GM12878 (cell line): ENCODE results near the gene FOXO3. TPM values are rescaled to one million over a fixed set of nuclear protein-coding genes. Genes with fewer than 3 reads are reported as not detected.

Source experiments
- ATAC-seq: fragments of 200-7000 bp; cut with Tn5 transposase; 3 replicates; pipeline ENCODE4 v1.9.1; 2020; ENCODE audit warnings: mild to moderate bottlenecking, moderate library complexity
- BruUV-seq: library from RNA; stranded (reverse); fragments of 400-500 nt; replicated peaks from 2 replicates; lab custom pipeline; 2021; lab: Mats Ljungman, UMichigan
- CTCF ChIA-PET: fragments of 300-600 bp; sonication (Branson Sonifier 250); formaldehyde crosslinking; extraction: SDS; loops from one replicate; lab custom pipeline; 2021; ENCODE audit warnings: inconsistent platforms; lab: Yijun Ruan, JAX
- POLR2A ChIA-PET: fragments of 350-600 bp; formaldehyde crosslinking; extraction: SDS; loops from one replicate; lab custom pipeline; 2021; ENCODE audit warnings: inconsistent platforms; lab: Charles Lee
- RAD21 ChIA-PET: fragments of 300-600 bp; sonication (Branson Sonifier 250); formaldehyde crosslinking; loops from one replicate; lab custom pipeline; 2023; ENCODE audit warnings: antibody characterized with exemption; ENCODE audit not compliant: unreplicated experiment; lab: Charles Lee
- SMC1A ChIA-PET: fragments of 300-600 bp; sonication (Branson Sonifier 250); formaldehyde crosslinking; loops from one replicate; lab custom pipeline; 2023; ENCODE audit not compliant: unreplicated experiment, uncharacterized antibody; lab: Charles Lee
- DNase-seq: peaks from one replicate; pipeline ENCODE4 v3.0.0-alpha.2; 2011; ENCODE audit warnings: low read depth, low spot score
- FAIRE-seq: peaks from 3 replicates; lab custom pipeline; 2011; peaks lifted over from hg19 to GRCh38; lab: Jason Lieb, UNC
- H2AFZ ChIP-seq: 2 replicates; pipeline ENCODE4 v1.6.0; 2011; ENCODE audit warnings: low read depth, low read length, control low read depth; ENCODE audit not compliant: control insufficient read depth
- H3K27ac ChIP-seq: 2 replicates; pipeline ENCODE4 v1.5.1; 2011; ENCODE audit warnings: control low read depth; ENCODE audit not compliant: control insufficient read depth, insufficient read depth
- H3K27me3 ChIP-seq, 2 experiments: replicated peaks in 1 of 2; 2 replicates each; pipeline versions ENCODE4 v1.6.0 to v1.6.1; 2011; ENCODE audit warnings: low read length in 1 of 2; ENCODE audit not compliant: control insufficient read depth in 2 of 2, insufficient read depth in 2 of 2
- H3K36me3 ChIP-seq, 2 experiments: 2 replicates each; pipeline ENCODE4 v1.5.1; 2011; ENCODE audit warnings: low read length in 1 of 2; ENCODE audit not compliant: control insufficient read depth in 2 of 2, insufficient read depth in 2 of 2
- H3K4me1 ChIP-seq: 2 replicates; pipeline ENCODE4 v1.6.1; 2011; ENCODE audit warnings: mild to moderate bottlenecking, low read length, moderate library complexity, mixed read lengths; ENCODE audit not compliant: control insufficient read depth, insufficient read depth
- H3K4me2 ChIP-seq: 2 replicates; pipeline ENCODE4 v1.6.0; 2011; ENCODE audit warnings: control low read depth; ENCODE audit not compliant: control insufficient read depth, insufficient read depth
- H3K4me3 ChIP-seq: fragments of 200-600 bp; sonication (generic); 2 replicates; pipeline ENCODE4 v1.5.1; 2016
- H3K79me2 ChIP-seq: 2 replicates; pipeline ENCODE4 v1.6.0; 2011; ENCODE audit warnings: low read length; ENCODE audit not compliant: control insufficient read depth, insufficient read depth
- H3K9ac ChIP-seq: 2 replicates; pipeline ENCODE4 v1.8.0; 2011; ENCODE audit warnings: low read length, control low read depth, mixed read lengths; ENCODE audit not compliant: control insufficient read depth, insufficient read depth
- H3K9me3 ChIP-seq: replicated peaks from 3 replicates; pipeline ENCODE4 v1.5.1; 2011; ENCODE audit warnings: mild to moderate bottlenecking, low read length; ENCODE audit not compliant: control insufficient read depth, insufficient read depth
- H4K20me1 ChIP-seq: 2 replicates; pipeline ENCODE4 v1.6.0; 2011; ENCODE audit not compliant: control insufficient read depth, insufficient read depth
- CEBPB ChIP-seq, 2 experiments: fragments of 150-350 bp in 1 of 2; IDR thresholded peaks; 2 replicates each; pipeline ENCODE4 v1.6.1; 2012 to 2014; ENCODE audit warnings: low read depth in 2 of 2, low read length in 2 of 2, borderline replicate concordance in 1 of 2, inconsistent platforms in 1 of 2
- CREM ChIP-seq: IDR thresholded peaks from 2 replicates; pipeline ENCODE4 v1.6.1; 2014; ENCODE audit warnings: antibody characterized with exemption, low read depth
- MEF2B ChIP-seq: fragments of 450-650 bp; IDR thresholded peaks from 2 replicates; pipeline ENCODE4 v1.6.1; 2018; ENCODE audit warnings: mild to moderate bottlenecking, moderate library complexity; ENCODE audit not compliant: partially characterized antibody, poor library complexity, severe bottlenecking
- TARDBP ChIP-seq: IDR thresholded peaks from 2 replicates; pipeline ENCODE4 v1.6.1; 2016; ENCODE audit warnings: borderline replicate concordance
- ZNF24 ChIP-seq: fragments of 450-650 bp; IDR thresholded peaks from 2 replicates; pipeline ENCODE4 v1.6.1; 2017; ENCODE audit warnings: antibody characterized with exemption, mild to moderate bottlenecking
- WGBS: methylation state at CpG from one replicate; pipeline ENCODE4 v1.1.6; 2016; ENCODE audit warnings: low lambda C conversion rate; ENCODE audit not compliant: insufficient replicate concordance, insufficient coverage; ENCODE audit errors: missing lambda C conversion rate; 5-methylcytosine and 5-hydroxymethylcytosine counted together
- in situ Hi-C: fragments of 300-500 bp; cut with MboI; formaldehyde crosslinking; loops from 9 replicates; pipeline ENCODE4 v1.14.3; 2018; ENCODE audit warnings: mixed read lengths
- intact Hi-C: fragments of 100-400 bp; cut with micrococcal nuclease; formaldehyde crosslinking; loops from one replicate; pipeline ENCODE4 v1.14.2; 2022; ENCODE audit not compliant: unreplicated experiment
- polyA plus RNA-seq, 11 experiments: library from polyadenylated mRNA; depleted of rRNA in 4 of 11; unstranded in 6 of 11; stranded (reverse) in 5 of 11; fragments of >200 nt; fragmentation: Nextera tagmentation in 4 of 11; fragmentation: Illumina TruSeq in 1 of 11; extraction: Ambion mirVana in 4 of 11; extraction: Trizol in 1 of 11; gene quantifications; 1 replicate in 1 of 11; 2 replicates in 10 of 11; pipeline versions ENCODE4 v1.2.1 to v1.2.3, GENCODE V29; 2011 to 2016; ENCODE audit warnings: inconsistent platforms in 2 of 11, missing spikeins in 2 of 11, low read depth in 1 of 11
- total RNA-seq, 4 experiments: library from RNA; depleted of rRNA in 3 of 4; stranded (reverse); fragments of >200 nt in 3 of 4; fragmentation: Illumina TruSeq in 1 of 4; extraction: Trizol in 1 of 4; gene quantifications; 2 replicates each; pipeline versions ENCODE4 v1.2.1 to v1.2.3, GENCODE V29; 2013 to 2021
- TF ChIP-seq, protein P1 (sequence below): fragments of 450-650 bp; IDR thresholded peaks from 2 replicates; pipeline ENCODE4 v1.6.1; 2017; ENCODE audit warnings: mild to moderate bottlenecking, moderate library complexity
- TF ChIP-seq, protein P2 (sequence below): IDR thresholded peaks from 2 replicates; pipeline ENCODE4 v1.6.1; 2012; ENCODE audit warnings: low read depth, low read length, improper control_type of control experiment

FOXO3 gene
- total and polyA plus RNA-seq, 10 of the 15 experiments (the other 5 are each of a cell fraction or from before 2014, with no cell fraction given) = 0.82 to 4.5 (median 1.7) TPM

DNA sequence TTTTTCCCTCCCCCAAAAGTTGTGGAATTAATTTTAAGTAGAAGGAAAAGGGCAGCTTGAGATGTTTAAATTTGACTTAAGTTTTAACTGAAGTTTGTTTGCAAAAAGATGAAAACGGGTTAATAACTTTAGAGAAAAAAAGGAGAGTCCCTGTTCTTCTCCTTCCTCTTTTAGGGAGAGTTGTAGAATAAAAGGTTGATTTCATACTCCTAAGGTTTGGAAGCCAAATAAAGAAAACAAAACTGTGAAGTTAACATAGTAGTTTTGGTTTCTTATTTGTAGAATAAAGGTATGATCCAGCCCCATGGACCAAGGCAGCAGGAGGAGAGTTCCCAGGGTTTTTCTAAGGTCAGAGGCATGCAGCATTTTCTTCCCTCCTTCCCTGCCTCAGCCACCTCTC is 33.4 kb downstream of the FOXO3 start (continued):
- no peak for TF ChIP-seq MEF2B
- TF ChIP-seq CREM = no peak
- no peak for TF ChIP-seq ZNF24
- no peak for TF ChIP-seq CEBPB (IDR thresholded peaks at IDR 0.05; ENCODE audit: borderline replicate concordance in 1 of 2, low read depth in 2 of 2, low read length in 2 of 2)
- TF ChIP-seq, protein P1, sequence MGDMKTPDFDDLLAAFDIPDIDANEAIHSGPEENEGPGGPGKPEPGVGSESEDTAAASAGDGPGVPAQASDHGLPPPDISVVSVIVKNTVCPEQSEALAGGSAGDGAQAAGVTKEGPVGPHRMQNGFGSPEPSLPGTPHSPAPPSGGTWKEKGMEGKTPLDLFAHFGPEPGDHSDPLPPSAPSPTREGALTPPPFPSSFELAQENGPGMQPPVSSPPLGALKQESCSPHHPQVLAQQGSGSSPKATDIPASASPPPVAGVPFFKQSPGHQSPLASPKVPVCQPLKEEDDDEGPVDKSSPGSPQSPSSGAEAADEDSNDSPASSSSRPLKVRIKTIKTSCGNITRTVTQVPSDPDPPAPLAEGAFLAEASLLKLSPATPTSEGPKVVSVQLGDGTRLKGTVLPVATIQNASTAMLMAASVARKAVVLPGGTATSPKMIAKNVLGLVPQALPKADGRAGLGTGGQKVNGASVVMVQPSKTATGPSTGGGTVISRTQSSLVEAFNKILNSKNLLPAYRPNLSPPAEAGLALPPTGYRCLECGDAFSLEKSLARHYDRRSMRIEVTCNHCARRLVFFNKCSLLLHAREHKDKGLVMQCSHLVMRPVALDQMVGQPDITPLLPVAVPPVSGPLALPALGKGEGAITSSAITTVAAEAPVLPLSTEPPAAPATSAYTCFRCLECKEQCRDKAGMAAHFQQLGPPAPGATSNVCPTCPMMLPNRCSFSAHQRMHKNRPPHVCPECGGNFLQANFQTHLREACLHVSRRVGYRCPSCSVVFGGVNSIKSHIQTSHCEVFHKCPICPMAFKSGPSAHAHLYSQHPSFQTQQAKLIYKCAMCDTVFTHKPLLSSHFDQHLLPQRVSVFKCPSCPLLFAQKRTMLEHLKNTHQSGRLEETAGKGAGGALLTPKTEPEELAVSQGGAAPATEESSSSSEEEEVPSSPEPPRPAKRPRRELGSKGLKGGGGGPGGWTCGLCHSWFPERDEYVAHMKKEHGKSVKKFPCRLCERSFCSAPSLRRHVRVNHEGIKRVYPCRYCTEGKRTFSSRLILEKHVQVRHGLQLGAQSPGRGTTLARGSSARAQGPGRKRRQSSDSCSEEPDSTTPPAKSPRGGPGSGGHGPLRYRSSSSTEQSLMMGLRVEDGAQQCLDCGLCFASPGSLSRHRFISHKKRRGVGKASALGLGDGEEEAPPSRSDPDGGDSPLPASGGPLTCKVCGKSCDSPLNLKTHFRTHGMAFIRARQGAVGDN = no peak
- TF ChIP-seq, protein P2, sequence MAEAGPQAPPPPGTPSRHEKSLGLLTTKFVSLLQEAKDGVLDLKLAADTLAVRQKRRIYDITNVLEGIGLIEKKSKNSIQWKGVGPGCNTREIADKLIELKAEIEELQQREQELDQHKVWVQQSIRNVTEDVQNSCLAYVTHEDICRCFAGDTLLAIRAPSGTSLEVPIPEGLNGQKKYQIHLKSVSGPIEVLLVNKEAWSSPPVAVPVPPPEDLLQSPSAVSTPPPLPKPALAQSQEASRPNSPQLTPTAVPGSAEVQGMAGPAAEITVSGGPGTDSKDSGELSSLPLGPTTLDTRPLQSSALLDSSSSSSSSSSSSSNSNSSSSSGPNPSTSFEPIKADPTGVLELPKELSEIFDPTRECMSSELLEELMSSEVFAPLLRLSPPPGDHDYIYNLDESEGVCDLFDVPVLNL = no peak

DNA sequence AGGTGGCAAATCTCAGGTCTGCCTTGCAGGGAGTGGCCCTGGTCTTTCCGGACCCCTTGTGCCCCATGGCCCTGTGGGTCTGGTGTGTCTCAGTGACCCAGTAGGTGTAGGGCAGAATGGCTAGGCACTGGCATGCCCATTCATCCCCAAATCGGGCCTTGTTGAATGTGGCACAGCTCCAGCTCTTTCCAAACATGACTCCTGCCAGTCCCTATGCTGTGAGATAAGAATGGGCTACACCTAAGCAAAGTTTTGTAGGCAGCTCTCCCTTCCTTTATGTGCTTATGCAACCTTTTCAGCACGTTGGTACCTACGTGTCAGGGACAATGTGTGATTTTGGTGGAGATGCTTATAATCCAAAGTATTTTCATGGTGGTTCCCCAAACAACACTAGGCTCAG is 33.9 kb downstream of the FOXO3 start:
- peaks cover 52% of the 10 kb centered on the region for H3K4me1 ChIP-seq
- no peaks in the 10 kb centered on the region for H3K27me3 ChIP-seq
- peak overlapping the region; percentile 13; the same call in 1 of the 2 replicates for H3K4me3 ChIP-seq
- H3K79me2 ChIP-seq = peaks cover 60% of the 10 kb centered on the region
- no peak for FAIRE-seq
- peak overlapping the region; percentile 83 for H3K4me2 ChIP-seq
- no peak for ATAC-seq
- no TSS peak for BruUV-seq
- no peak for DNase-seq
- RAD21 ChIA-PET = no interaction called here
- in situ Hi-C loops (no loop called here), intact Hi-C loops (no loop called here)
- peak overlapping the region; percentile 25; the same call in 1 of the 2 replicates for H3K9ac ChIP-seq
- H3K9me3 ChIP-seq = no peaks in the 10 kb centered on the region
- SMC1A ChIA-PET = interaction anchor here (1.5 to 4.0 kb wide), 2 partner anchors 18 to 30 kb away, joined by 3 to 17 read pairs; no protein-coding TSS in a partner anchor
- no peak overlapping the region for H2AFZ ChIP-seq
- H4K20me1 ChIP-seq = no peaks in the 10 kb centered on the region
- no peak for TF ChIP-seq TARDBP
- TF ChIP-seq, all 136 proteins: peak for 0
- H3K27ac ChIP-seq = peak overlapping the region; percentile 47
- ChIA-PET POLR2A (no interaction called here), CTCF (no interaction called here)
- H3K36me3 ChIP-seq = no peaks in the 10 kb centered on the region
- 85% methylated on average over 4 of the region's 4 CpGs for whole genome bisulfite sequencing
